ENCODE results near the gene YTHDF1. TPM values are rescaled to one million over a fixed set of nuclear protein-coding genes. Genes with fewer than 3 reads are reported as not detected.

Gene YTHDF1
- total RNA-seq, 2 donors from 2014 or later, result 64.9 to 73.2 TPM

GRCh38 chr20:63180569-63181185 is 35.3 kb downstream of the YTHDF1 start:
- 91 to 94% methylated on average over 9 to 11 of the region's 11 CpGs for WGBS, 2 experiments (ENCODE audit: insufficient coverage in 1 of 2, insufficient read length in 1 of 2)
- no peak for DNase-seq
- peaks cover 43% of the 10 kb centered on the region for H3K27me3 Mint-ChIP-seq (ENCODE audit: insufficient read depth)

GRCh38 chr20:63179687-63180568 is 36.0 kb downstream of the YTHDF1 start:
- H3K36me3 Mint-ChIP-seq (ENCODE audit: low read depth), result no peaks in the 10 kb centered on the region
- no peak overlapping the region for H3K27ac ChIP-seq (ENCODE audit: low read depth, low read length)
- H3K36me3 ChIP-seq (ENCODE audit: control insufficient read depth, insufficient read depth, low read length), result no peaks in the 10 kb centered on the region
- TF ChIP-seq CTCF (conservative IDR thresholded peaks at IDR 0.05), result no peak
- H3K4me1 ChIP-seq (ENCODE audit: control insufficient read depth, insufficient read depth, low read length), result peaks cover 2% of the 10 kb centered on the region
- no peak overlapping the region for H3K9ac ChIP-seq (ENCODE audit: extremely low read depth, low read length, poor library complexity, severe bottlenecking)
- H3K9me3 ChIP-seq (ENCODE audit: control insufficient read depth, low read length), result no peaks in the 10 kb centered on the region
- peaks cover 55% of the 10 kb centered on the region for H3K27me3 ChIP-seq (ENCODE audit: control insufficient read depth, insufficient read depth, low read length, poor library complexity, severe bottlenecking)
- no peak overlapping the region for H3K27ac Mint-ChIP-seq
- no peak for DNase-seq
- peaks cover 49% of the 10 kb centered on the region for H3K27me3 Mint-ChIP-seq (ENCODE audit: insufficient read depth)
- peaks cover 8% of the 10 kb centered on the region for H3K4me1 Mint-ChIP-seq
- whole genome bisulfite sequencing, 2 experiments (ENCODE audit: insufficient coverage in 1 of 2, insufficient read length in 1 of 2), result 62 to 67% methylated on average over 7 to 14 of the region's 14 CpGs
- peak overlapping the region; percentile 44 for H3K4me3 Mint-ChIP-seq
- H3K9me3 Mint-ChIP-seq, result no peaks in the 10 kb centered on the region
- no peak overlapping the region for H3K4me3 ChIP-seq (ENCODE audit: low read length)

More at GRCh38 chr20:63180569-63181185, 35.3 kb downstream of the YTHDF1 start:
- Mint-ChIP-seq H3K27ac (no peak overlapping the region), H3K4me3 (no peak overlapping the region), H3K36me3 (ENCODE audit: low read depth) (no peaks in the 10 kb centered on the region), H3K4me1 (peaks cover 8% of the 10 kb centered on the region), H3K9me3 (no peaks in the 10 kb centered on the region)
- Histone ChIP-seq H3K9me3 (ENCODE audit: control insufficient read depth, low read length) (no peaks in the 10 kb centered on the region), H3K36me3 (ENCODE audit: control insufficient read depth, insufficient read depth, low read length) (no peaks in the 10 kb centered on the region), H3K4me1 (ENCODE audit: control insufficient read depth, insufficient read depth, low read length) (peaks cover 2% of the 10 kb centered on the region), H3K4me3 (ENCODE audit: low read length) (no peak overlapping the region), H3K27me3 (ENCODE audit: control insufficient read depth, insufficient read depth, low read length, poor library complexity, severe bottlenecking) (peaks cover 48% of the 10 kb centered on the region), H3K9ac (ENCODE audit: extremely low read depth, low read length, poor library complexity, severe bottlenecking) (no peak overlapping the region), H3K27ac (ENCODE audit: low read depth, low read length) (no peak overlapping the region)
- TF ChIP-seq CTCF (conservative IDR thresholded peaks at IDR 0.05), result no peak

- Histone ChIP-seq H3K4me3 (ENCODE audit: low read length) (no peak overlapping the region), H3K27me3 (ENCODE audit: control insufficient read depth, insufficient read depth, low read length, poor library complexity, severe bottlenecking) (peaks cover 64% of the 10 kb centered on the region), H3K27ac (ENCODE audit: low read depth, low read length) (peak overlapping the region; percentile 73), H3K9ac (ENCODE audit: extremely low read depth, low read length, poor library complexity, severe bottlenecking) (no peak overlapping the region), H3K36me3 (ENCODE audit: control insufficient read depth, insufficient read depth, low read length) (no peaks in the 10 kb centered on the region), H3K4me1 (ENCODE audit: control insufficient read depth, insufficient read depth, low read length) (peaks cover 2% of the 10 kb centered on the region), H3K9me3 (ENCODE audit: control insufficient read depth, low read length) (no peaks in the 10 kb centered on the region)
- peak; percentile 75 for TF ChIP-seq CTCF (conservative IDR thresholded peaks at IDR 0.05)
- Mint-ChIP-seq H3K9me3 (no peaks in the 10 kb centered on the region), H3K27ac (no peak overlapping the region), H3K27me3 (ENCODE audit: insufficient read depth) (peaks cover 56% of the 10 kb centered on the region), H3K4me3 (peak overlapping the region; percentile 44), H3K4me1 (peaks cover 8% of the 10 kb centered on the region), H3K36me3 (ENCODE audit: low read depth) (no peaks in the 10 kb centered on the region)
- DNase-seq, result peak; percentile 85
- 2 to 3% methylated on average over 20 to 74 of the region's 74 CpGs for WGBS, 2 experiments (ENCODE audit: insufficient coverage in 1 of 2, insufficient read length in 1 of 2)
These were observed 36.8 kb downstream of the YTHDF1 start for GRCh38 chr20:63178889-63179686.
